Epithelial cell of esophagus (primary cell): ENCODE measurements around the gene SEMG1.

Source experiments
- DNase-seq: peaks from one replicate; pipeline ENCODE4 v3.0.0; 2010; ENCODE audit warnings: low read depth
- H3K4me3 ChIP-seq: 2 replicates; pipeline ENCODE4 v1.5.1; 2011; ENCODE audit warnings: mild to moderate bottlenecking, low read length, control low read depth
- CTCF ChIP-seq: IDR thresholded peaks from 2 replicates; pipeline ENCODE4 v1.5.1; 2011; ENCODE audit warnings: low read depth, mild to moderate bottlenecking, low read length, control low read depth, inconsistent platforms; ENCODE audit not compliant: insufficient read depth; ENCODE audit errors: missing control alignments

Gene SEMG1

GRCh38 chr20:45246109-45246508 lies 39.3 kb downstream of the SEMG1 start:
- H3K4me3 ChIP-seq: no peak overlapping the region
- DNase-seq: no peak
- no peak for TF ChIP-seq CTCF

- TF ChIP-seq CTCF: no peak
- no peak for DNase-seq
- H3K4me3 ChIP-seq: no peak overlapping the region
Measured at GRCh38 chr20:45247865-45248264, 41.0 kb downstream of the SEMG1 start.

- no peak for TF ChIP-seq CTCF
- DNase-seq: no peak
- H3K4me3 ChIP-seq: no peak overlapping the region
Measured at GRCh38 chr20:45248609-45249008, 41.8 kb downstream of the SEMG1 start.

- DNase-seq: no peak
- peak overlapping the region; percentile 63 for H3K4me3 ChIP-seq
- TF ChIP-seq CTCF: no peak
Measured at GRCh38 chr20:45251884-45252560, 45.2 kb downstream of the SEMG1 start.

GRCh38 chr20:45253261-45253660 lies 46.4 kb downstream of the SEMG1 start:
- H3K4me3 ChIP-seq: peak overlapping the region; percentile 63
- peak; percentile 58 for DNase-seq
- TF ChIP-seq CTCF: no peak

- TF ChIP-seq CTCF: no peak
- peak; percentile 92 for DNase-seq
- peak within 1 kb of the TSS; percentile 63 for H3K4me3 ChIP-seq
Measured at GRCh38 chr20:45254383-45255262, 47.8 kb downstream of the SEMG1 start, which contains the start of gene SLPI. SLPI (minus strand) TSS chr20:45254564; CDS start chr20:45254543, 21 bp downstream.
